GM12875 (cell line): ENCODE results near the gene ACTN4.
A peak's percentile ranks its signal among the peaks of the same experiment; 100 is the strongest.

Experiments
- H3K4me3 ChIP-seq: one replicate; pipeline ENCODE4 v1.5.1; 2011; ENCODE audit warnings: low read depth, low read length, control low read depth
- CTCF ChIP-seq: IDR thresholded peaks from 2 replicates; pipeline ENCODE4 v1.5.1; 2011; ENCODE audit warnings: low read depth, mild to moderate bottlenecking, control low read depth, inconsistent platforms, low read length, moderate library complexity, borderline replicate concordance; ENCODE audit not compliant: insufficient read depth

Gene ACTN4

GRCh38 chr19:38734426-38735256, 87.2 kb downstream of the ACTN4 start:
- no peak for TF ChIP-seq CTCF
- peak overlapping the region; percentile 44 for H3K4me3 ChIP-seq

GRCh38 chr19:38735257-38735686, 87.8 kb downstream of the ACTN4 start:
- TF ChIP-seq CTCF: no peak
- H3K4me3 ChIP-seq: peak overlapping the region; percentile 44

- no peak for TF ChIP-seq CTCF
- H3K4me3 ChIP-seq: peak overlapping the region; percentile 41
Measured at GRCh38 chr19:38736036-38736412, 88.6 kb downstream of the ACTN4 start.

GRCh38 chr19:38736413-38737280, 89.2 kb downstream of the ACTN4 start:
- TF ChIP-seq CTCF: no peak
- peak overlapping the region; percentile 41 for H3K4me3 ChIP-seq

- no peak overlapping the region for H3K4me3 ChIP-seq
- no peak for TF ChIP-seq CTCF
Measured at GRCh38 chr19:38737281-38737865, 89.9 kb downstream of the ACTN4 start.

- no peak overlapping the region for H3K4me3 ChIP-seq
Measured at GRCh38 chr19:38737921-38738737, 90.7 kb downstream of the ACTN4 start.

More at GRCh38 chr19:38737921-38738737, 90.7 kb downstream of the ACTN4 start:
- TF ChIP-seq CTCF: no peak
